ENCODE data around the gene GPR37.

- TF ChIP-seq CTCF (IDR thresholded peaks at IDR 0.05) (no peak), POLR2A (IDR thresholded peaks at IDR 0.05) (no peak)
Measured at GRCh38 chr7:124790645-124791044, 25.1 kb upstream of the GPR37 start.

Measured in testis (tissue), 2 donors.